ENCODE results near the gene SCAF1. TPM values are rescaled to one million over a fixed set of nuclear protein-coding genes. Genes with fewer than 3 reads are reported as not detected.
A peak's percentile ranks its signal among the peaks of the same experiment; 100 is the strongest.

Gene SCAF1
- total and polyA plus RNA-seq, 9 of the 15 experiments (the other 6 are each of a cell fraction or from before 2014, with no cell fraction given), result 0.20 to 79.0 (median 4.9) TPM

DNA sequence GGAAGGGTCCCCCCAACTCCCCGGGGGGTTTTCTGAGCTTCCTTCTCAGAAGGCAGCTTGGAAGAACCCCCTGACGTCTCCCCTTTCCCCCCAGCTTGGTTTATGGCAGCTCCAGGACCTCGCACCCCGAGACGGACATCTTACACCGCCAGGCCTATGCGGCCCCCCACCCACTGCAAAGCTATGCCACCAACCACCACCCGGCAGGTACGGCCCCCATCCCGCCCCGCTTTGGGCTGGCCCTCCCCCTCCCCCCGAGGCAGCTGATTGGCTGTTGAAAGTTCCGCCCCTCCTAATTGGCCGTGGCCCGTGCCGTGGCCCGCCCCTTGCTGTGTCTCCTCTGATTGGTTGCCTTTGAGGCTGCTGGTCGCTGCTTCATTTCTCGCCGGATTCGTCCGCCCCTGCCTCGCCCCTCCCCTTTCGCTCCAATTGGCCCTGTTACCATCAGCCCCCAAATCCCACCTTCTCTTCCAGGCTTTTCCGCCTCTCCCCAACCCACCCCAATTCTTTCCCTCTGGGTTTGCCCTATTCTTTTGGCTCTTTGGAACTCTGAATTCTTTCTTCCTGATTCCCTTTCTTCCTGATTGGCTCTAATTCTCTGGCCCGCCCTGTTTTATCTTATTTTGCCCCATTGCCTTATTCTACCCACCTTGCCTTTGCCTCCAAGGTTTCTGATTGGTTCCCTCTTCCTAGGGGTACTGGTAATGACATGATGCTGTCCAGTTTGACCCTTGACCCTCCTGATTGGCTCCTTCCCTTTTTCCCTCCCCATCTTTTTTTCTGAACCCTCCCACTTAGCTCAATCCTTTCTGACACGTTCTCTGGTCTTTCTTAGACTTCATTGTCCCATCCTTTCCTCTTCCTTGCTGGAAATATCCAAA lies 48.5 kb upstream of the SCAF1 start (continued):
- TF ChIP-seq, protein P1, sequence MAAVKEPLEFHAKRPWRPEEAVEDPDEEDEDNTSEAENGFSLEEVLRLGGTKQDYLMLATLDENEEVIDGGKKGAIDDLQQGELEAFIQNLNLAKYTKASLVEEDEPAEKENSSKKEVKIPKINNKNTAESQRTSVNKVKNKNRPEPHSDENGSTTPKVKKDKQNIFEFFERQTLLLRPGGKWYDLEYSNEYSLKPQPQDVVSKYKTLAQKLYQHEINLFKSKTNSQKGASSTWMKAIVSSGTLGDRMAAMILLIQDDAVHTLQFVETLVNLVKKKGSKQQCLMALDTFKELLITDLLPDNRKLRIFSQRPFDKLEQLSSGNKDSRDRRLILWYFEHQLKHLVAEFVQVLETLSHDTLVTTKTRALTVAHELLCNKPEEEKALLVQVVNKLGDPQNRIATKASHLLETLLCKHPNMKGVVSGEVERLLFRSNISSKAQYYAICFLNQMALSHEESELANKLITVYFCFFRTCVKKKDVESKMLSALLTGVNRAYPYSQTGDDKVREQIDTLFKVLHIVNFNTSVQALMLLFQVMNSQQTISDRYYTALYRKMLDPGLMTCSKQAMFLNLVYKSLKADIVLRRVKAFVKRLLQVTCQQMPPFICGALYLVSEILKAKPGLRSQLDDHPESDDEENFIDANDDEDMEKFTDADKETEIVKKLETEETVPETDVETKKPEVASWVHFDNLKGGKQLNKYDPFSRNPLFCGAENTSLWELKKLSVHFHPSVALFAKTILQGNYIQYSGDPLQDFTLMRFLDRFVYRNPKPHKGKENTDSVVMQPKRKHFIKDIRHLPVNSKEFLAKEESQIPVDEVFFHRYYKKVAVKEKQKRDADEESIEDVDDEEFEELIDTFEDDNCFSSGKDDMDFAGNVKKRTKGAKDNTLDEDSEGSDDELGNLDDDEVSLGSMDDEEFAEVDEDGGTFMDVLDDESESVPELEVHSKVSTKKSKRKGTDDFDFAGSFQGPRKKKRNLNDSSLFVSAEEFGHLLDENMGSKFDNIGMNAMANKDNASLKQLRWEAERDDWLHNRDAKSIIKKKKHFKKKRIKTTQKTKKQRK (IDR thresholded peaks at IDR 0.05; ENCODE audit: borderline replicate concordance, low read depth, low read length), result no peak
- TF ChIP-seq, protein P2, sequence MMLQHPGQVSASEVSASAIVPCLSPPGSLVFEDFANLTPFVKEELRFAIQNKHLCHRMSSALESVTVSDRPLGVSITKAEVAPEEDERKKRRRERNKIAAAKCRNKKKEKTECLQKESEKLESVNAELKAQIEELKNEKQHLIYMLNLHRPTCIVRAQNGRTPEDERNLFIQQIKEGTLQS (IDR thresholded peaks at IDR 0.05), result no peak
- TF ChIP-seq, protein P2 (CRISPR knock-in tag; conservative IDR thresholded peaks at IDR 0.05), result no peak
- no peak for TF ChIP-seq SPI1 (IDR thresholded peaks at IDR 0.05; ENCODE audit: borderline replicate concordance, low read depth, low read length)
- no peak for TF ChIP-seq ZNF384 (IDR thresholded peaks at IDR 0.05; ENCODE audit: low read depth, low read length)
- 0 out of 2 replicates have a peak, but pooled peaks have one; percentile 59 for TF ChIP-seq NR2C2 (CRISPR knock-in tag; IDR thresholded peaks at IDR 0.05)
- peak; percentile 79; the same call in 1 of the 2 replicates for TF ChIP-seq NR2C2 (tag; IDR thresholded peaks at IDR 0.05)
- no peak for TF ChIP-seq ZNF445 (CRISPR knock-in tag; IDR thresholded peaks at IDR 0.05; ENCODE audit: low read depth)
- TF ChIP-seq HDAC2 (IDR thresholded peaks at IDR 0.05), result peak; percentile 59; the same call in 1 of the 2 replicates
- TF ChIP-seq MTA1 (IDR thresholded peaks at IDR 0.05; ENCODE audit: borderline replicate concordance), result peak; percentile 30; the same call in 1 of the 2 replicates
- TF ChIP-seq, protein P3, sequence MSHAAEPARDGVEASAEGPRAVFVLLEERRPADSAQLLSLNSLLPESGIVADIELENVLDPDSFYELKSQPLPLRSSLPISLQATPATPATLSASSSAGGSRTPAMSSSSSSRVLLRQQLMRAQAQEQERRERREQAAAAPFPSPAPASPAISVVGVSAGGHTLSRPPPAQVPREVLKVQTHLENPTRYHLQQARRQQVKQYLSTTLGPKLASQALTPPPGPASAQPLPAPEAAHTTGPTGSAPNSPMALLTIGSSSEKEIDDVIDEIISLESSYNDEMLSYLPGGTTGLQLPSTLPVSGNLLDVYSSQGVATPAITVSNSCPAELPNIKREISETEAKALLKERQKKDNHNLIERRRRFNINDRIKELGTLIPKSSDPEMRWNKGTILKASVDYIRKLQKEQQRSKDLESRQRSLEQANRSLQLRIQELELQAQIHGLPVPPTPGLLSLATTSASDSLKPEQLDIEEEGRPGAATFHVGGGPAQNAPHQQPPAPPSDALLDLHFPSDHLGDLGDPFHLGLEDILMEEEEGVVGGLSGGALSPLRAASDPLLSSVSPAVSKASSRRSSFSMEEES (CRISPR knock-in tag; IDR thresholded peaks at IDR 0.05), result no peak
- TF ChIP-seq ERF (CRISPR knock-in tag; IDR thresholded peaks at IDR 0.05), result peak; percentile 65; the same call in 1 of the 2 replicates
- peak; percentile 84 for TF ChIP-seq NR2C1 (IDR thresholded peaks at IDR 0.05)
- peak; percentile 69 for TF ChIP-seq NR2C1 (tag; IDR thresholded peaks at IDR 0.05)
- TF ChIP-seq RAD51 (IDR thresholded peaks at IDR 0.05; ENCODE audit: borderline replicate concordance, low read depth), result 0 out of 2 replicates have a peak, but pooled peaks have one; percentile 10
- TF ChIP-seq, protein P4, sequence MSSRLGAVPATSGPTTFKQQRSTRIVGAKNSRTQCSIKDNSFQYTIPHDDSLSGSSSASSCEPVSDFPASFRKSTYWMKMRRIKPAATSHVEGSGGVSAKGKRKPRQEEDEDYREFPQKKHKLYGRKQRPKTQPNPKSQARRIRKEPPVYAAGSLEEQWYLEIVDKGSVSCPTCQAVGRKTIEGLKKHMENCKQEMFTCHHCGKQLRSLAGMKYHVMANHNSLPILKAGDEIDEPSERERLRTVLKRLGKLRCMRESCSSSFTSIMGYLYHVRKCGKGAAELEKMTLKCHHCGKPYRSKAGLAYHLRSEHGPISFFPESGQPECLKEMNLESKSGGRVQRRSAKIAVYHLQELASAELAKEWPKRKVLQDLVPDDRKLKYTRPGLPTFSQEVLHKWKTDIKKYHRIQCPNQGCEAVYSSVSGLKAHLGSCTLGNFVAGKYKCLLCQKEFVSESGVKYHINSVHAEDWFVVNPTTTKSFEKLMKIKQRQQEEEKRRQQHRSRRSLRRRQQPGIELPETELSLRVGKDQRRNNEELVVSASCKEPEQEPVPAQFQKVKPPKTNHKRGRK (tag; IDR thresholded peaks at IDR 0.05), result peak; percentile 28; the same call in 1 of the 2 replicates
- TF ChIP-seq OTX1 (CRISPR knock-in tag; IDR thresholded peaks at IDR 0.05), result peak; percentile 42; the same call in 1 of the 2 replicates
- peak; percentile 78 for TF ChIP-seq CHD2 (IDR thresholded peaks at IDR 0.05; ENCODE audit: low read depth, low read length)

All from K562 (cell line).